ENCODE data around the gene DNAH8. TPM values are rescaled to one million over a fixed set of nuclear protein-coding genes. Genes with fewer than 3 reads are reported as not detected.

DNAH8 gene
- total RNA-seq, 1 experiment from 2014 or later, result not detected

DNA sequence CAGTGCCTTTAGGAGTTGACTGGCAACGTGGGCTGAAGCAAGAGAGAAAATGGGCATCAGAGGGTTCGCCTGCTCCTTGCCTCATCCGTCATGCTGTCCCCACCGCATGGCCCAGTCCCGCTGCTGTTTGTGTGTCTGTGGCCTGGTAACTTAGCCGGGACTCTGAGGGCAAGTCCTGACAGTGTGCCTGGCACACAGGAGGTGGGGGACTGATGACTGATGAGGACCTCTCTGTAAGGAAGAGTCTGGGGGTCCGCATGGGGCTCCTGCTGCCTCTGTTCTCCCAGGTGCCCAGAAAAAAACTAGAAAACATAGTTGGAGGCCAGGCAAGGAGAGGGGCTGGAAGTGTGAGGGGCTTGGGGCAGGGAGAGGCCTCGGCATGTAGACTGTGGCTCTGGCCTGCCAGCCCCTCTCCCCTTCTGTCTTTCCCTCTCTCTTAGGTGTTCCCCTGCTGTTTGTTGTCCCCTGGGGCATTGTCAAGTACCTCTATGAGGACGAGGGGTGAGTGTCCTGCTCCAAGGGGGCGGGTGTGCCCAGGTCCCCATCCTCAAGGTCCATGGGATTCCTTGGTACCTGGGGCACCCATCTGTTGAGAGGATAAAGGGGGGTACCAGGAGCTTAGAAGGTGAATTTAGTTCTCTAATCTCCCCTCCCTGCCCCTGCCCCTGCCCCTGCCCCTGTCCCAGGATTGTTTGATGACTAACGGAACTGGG is 362.9 kb downstream of the DNAH8 start:
- CTCF ChIA-PET, result no interaction called here

More for the DNA sequence above, 362.9 kb downstream of the DNAH8 start:
- Histone ChIP-seq H2AFZ (ENCODE audit: low read depth, low read length, poor library complexity, severe bottlenecking) (no peak overlapping the region), H3K9me3 (ENCODE audit: control insufficient read depth in 1 of 2, insufficient read depth in 1 of 2, low read depth in 1 of 2, low read length in 2 of 2) (no peaks in the 10 kb centered on the region), H3K27ac (ENCODE audit: low read depth, low read length) (no peak overlapping the region), H4K20me1 (ENCODE audit: insufficient read depth) (no peaks in the 10 kb centered on the region), H3K4me2 (ENCODE audit: low read length) (no peak overlapping the region), H3K27me3 (ENCODE audit: insufficient read depth, low read length) (peaks cover 14% of the 10 kb centered on the region; the same call in 1 of the 2 replicates), H3K36me3 (ENCODE audit: control insufficient read depth in 1 of 2, insufficient read depth in 2 of 2, low read length in 2 of 2) (no peaks in the 10 kb centered on the region), H3K9me2 (ENCODE audit: insufficient read depth) (no peaks in the 10 kb centered on the region), H3K4me3 (replicated peaks in 1 of 2; ENCODE audit: low read depth in 1 of 2, low read length in 2 of 2) (no peak overlapping the region), H3K9ac (ENCODE audit: low read length) (no peak overlapping the region), H3K79me2 (ENCODE audit: insufficient read depth, low read length) (no peaks in the 10 kb centered on the region), H3K4me1 (ENCODE audit: control insufficient read depth in 1 of 2, insufficient read depth in 2 of 2, low read length in 2 of 2) (no peaks in the 10 kb centered on the region)
- intact Hi-C loops (cut with micrococcal nuclease), result no loop called here
- ATAC-seq (no peak), DNase-seq (ENCODE audit: low read depth, low spot score) (no peak)
- POLR2A ChIA-PET, result no interaction called here
- BruUV-seq (replicated peaks), result no TSS peak
- RAD21 ChIA-PET (ENCODE audit: low non-redundant PET in 1 of 2, low total read pairs in 2 of 2, uncharacterized antibody in 2 of 2, unreplicated experiment in 2 of 2), result no interaction called here
- TF ChIP-seq, protein P1, sequence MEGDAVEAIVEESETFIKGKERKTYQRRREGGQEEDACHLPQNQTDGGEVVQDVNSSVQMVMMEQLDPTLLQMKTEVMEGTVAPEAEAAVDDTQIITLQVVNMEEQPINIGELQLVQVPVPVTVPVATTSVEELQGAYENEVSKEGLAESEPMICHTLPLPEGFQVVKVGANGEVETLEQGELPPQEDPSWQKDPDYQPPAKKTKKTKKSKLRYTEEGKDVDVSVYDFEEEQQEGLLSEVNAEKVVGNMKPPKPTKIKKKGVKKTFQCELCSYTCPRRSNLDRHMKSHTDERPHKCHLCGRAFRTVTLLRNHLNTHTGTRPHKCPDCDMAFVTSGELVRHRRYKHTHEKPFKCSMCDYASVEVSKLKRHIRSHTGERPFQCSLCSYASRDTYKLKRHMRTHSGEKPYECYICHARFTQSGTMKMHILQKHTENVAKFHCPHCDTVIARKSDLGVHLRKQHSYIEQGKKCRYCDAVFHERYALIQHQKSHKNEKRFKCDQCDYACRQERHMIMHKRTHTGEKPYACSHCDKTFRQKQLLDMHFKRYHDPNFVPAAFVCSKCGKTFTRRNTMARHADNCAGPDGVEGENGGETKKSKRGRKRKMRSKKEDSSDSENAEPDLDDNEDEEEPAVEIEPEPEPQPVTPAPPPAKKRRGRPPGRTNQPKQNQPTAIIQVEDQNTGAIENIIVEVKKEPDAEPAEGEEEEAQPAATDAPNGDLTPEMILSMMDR (IDR thresholded peaks at IDR 0.05 in 2 of 3, conservative IDR thresholded peaks at IDR 0.05 in 1 of 3; ENCODE audit: borderline replicate concordance in 1 of 3, insufficient read depth in 1 of 3, low read depth in 2 of 3, low read length in 2 of 3), result no peak
- no peak for TF ChIP-seq YY1 (IDR thresholded peaks at IDR 0.05; ENCODE audit: extremely low read depth, insufficient replicate concordance, low read depth, low read length)
- no peak for TF ChIP-seq FOSL1 (IDR thresholded peaks at IDR 0.05; ENCODE audit: low read depth)
- TF ChIP-seq JUND (IDR thresholded peaks at IDR 0.05), result no peak
- TF ChIP-seq RAD21 (IDR thresholded peaks at IDR 0.05; ENCODE audit: low read depth), result no peak
- TF ChIP-seq SIN3A (IDR thresholded peaks at IDR 0.05; ENCODE audit: low read depth), result no peak
- no peak for TF ChIP-seq ZFX (IDR thresholded peaks at IDR 0.05)
- TF ChIP-seq EZH2 (IDR thresholded peaks at IDR 0.05), result no peak
- TF ChIP-seq ZNF274 (IDR thresholded peaks at IDR 0.05; ENCODE audit: low read depth, low read length), result no peak
- TF ChIP-seq CBX3 (IDR thresholded peaks at IDR 0.05; ENCODE audit: low read depth), result no peak
- no peak for TF ChIP-seq POLR2AphosphoS5 (IDR thresholded peaks at IDR 0.05; ENCODE audit: low read depth, low read length)
- TF ChIP-seq, protein P2, sequence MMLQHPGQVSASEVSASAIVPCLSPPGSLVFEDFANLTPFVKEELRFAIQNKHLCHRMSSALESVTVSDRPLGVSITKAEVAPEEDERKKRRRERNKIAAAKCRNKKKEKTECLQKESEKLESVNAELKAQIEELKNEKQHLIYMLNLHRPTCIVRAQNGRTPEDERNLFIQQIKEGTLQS (IDR thresholded peaks at IDR 0.05), result no peak
- TF ChIP-seq TCF7L2 (IDR thresholded peaks at IDR 0.05; ENCODE audit: borderline replicate concordance, extremely low read depth, insufficient read depth, insufficient read length), result no peak
- TF ChIP-seq, protein P3, sequence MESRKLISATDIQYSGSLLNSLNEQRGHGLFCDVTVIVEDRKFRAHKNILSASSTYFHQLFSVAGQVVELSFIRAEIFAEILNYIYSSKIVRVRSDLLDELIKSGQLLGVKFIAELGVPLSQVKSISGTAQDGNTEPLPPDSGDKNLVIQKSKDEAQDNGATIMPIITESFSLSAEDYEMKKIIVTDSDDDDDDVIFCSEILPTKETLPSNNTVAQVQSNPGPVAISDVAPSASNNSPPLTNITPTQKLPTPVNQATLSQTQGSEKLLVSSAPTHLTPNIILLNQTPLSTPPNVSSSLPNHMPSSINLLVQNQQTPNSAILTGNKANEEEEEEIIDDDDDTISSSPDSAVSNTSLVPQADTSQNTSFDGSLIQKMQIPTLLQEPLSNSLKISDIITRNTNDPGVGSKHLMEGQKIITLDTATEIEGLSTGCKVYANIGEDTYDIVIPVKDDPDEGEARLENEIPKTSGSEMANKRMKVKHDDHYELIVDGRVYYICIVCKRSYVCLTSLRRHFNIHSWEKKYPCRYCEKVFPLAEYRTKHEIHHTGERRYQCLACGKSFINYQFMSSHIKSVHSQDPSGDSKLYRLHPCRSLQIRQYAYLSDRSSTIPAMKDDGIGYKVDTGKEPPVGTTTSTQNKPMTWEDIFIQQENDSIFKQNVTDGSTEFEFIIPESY (IDR thresholded peaks at IDR 0.05; ENCODE audit: extremely low read depth, insufficient replicate concordance, low read length), result no peak
- TF ChIP-seq EZH2phosphoT487 (IDR thresholded peaks at IDR 0.05; ENCODE audit: borderline replicate concordance), result no peak
- TF ChIP-seq SP1 (IDR thresholded peaks at IDR 0.05; ENCODE audit: low read depth), result no peak
- TF ChIP-seq, protein P4, sequence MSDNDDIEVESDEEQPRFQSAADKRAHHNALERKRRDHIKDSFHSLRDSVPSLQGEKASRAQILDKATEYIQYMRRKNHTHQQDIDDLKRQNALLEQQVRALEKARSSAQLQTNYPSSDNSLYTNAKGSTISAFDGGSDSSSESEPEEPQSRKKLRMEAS (IDR thresholded peaks at IDR 0.05), result no peak
- TF ChIP-seq, protein P5, sequence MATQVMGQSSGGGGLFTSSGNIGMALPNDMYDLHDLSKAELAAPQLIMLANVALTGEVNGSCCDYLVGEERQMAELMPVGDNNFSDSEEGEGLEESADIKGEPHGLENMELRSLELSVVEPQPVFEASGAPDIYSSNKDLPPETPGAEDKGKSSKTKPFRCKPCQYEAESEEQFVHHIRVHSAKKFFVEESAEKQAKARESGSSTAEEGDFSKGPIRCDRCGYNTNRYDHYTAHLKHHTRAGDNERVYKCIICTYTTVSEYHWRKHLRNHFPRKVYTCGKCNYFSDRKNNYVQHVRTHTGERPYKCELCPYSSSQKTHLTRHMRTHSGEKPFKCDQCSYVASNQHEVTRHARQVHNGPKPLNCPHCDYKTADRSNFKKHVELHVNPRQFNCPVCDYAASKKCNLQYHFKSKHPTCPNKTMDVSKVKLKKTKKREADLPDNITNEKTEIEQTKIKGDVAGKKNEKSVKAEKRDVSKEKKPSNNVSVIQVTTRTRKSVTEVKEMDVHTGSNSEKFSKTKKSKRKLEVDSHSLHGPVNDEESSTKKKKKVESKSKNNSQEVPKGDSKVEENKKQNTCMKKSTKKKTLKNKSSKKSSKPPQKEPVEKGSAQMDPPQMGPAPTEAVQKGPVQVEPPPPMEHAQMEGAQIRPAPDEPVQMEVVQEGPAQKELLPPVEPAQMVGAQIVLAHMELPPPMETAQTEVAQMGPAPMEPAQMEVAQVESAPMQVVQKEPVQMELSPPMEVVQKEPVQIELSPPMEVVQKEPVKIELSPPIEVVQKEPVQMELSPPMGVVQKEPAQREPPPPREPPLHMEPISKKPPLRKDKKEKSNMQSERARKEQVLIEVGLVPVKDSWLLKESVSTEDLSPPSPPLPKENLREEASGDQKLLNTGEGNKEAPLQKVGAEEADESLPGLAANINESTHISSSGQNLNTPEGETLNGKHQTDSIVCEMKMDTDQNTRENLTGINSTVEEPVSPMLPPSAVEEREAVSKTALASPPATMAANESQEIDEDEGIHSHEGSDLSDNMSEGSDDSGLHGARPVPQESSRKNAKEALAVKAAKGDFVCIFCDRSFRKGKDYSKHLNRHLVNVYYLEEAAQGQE (IDR thresholded peaks at IDR 0.05; ENCODE audit: low read depth), result no peak
- no peak for TF ChIP-seq EGR1 (IDR thresholded peaks at IDR 0.05; ENCODE audit: low read depth)
